Stimulated activated CD8-positive, alpha-beta memory T cell treated with anti-CD3 and anti-CD28 coated beads, Interleukin-15, amount 100 ng/mL, for 48 hours (primary cell): ENCODE results near the gene DCLK1.

Experiments
- DNase-seq, 2 donors: peaks; one replicate each; pipeline ENCODE4 v3.0.0-alpha.2; 2020; ENCODE audit warnings: low read depth in 2 of 2

The DCLK1 gene

GRCh38 chr13:35859981-35860380, 271.2 kb downstream of the DCLK1 start:
- DNase-seq: no peak

GRCh38 chr13:35858665-35859064, 272.5 kb downstream of the DCLK1 start:
- no peak for DNase-seq

- no peak for DNase-seq
These were observed 273.4 kb downstream of the DCLK1 start for GRCh38 chr13:35857769-35858168.

- DNase-seq: no peak
These were observed 274.3 kb downstream of the DCLK1 start for GRCh38 chr13:35856721-35857364.

- no peak for DNase-seq
These were observed 275.1 kb downstream of the DCLK1 start for GRCh38 chr13:35856084-35856483.

GRCh38 chr13:35855531-35856019, 275.6 kb downstream of the DCLK1 start:
- no peak for DNase-seq

- DNase-seq: no peak
These were observed 276.9 kb downstream of the DCLK1 start for GRCh38 chr13:35854286-35854685.

- no peak for DNase-seq
These were observed 279.3 kb downstream of the DCLK1 start for GRCh38 chr13:35851881-35852280.

GRCh38 chr13:35851356-35851755, 279.8 kb downstream of the DCLK1 start:
- no peak for DNase-seq

GRCh38 chr13:35850569-35850968, 280.6 kb downstream of the DCLK1 start:
- no peak for DNase-seq

- no peak for DNase-seq
These were observed 281.9 kb downstream of the DCLK1 start for GRCh38 chr13:35849256-35849644.

- no peak for DNase-seq
These were observed 282.6 kb downstream of the DCLK1 start for GRCh38 chr13:35848336-35849255.

GRCh38 chr13:35843272-35843671, 287.9 kb downstream of the DCLK1 start:
- DNase-seq: no peak

GRCh38 chr13:35841060-35841521, 290.1 kb downstream of the DCLK1 start:
- DNase-seq: no peak

- DNase-seq: no peak
These were observed 291.4 kb downstream of the DCLK1 start for GRCh38 chr13:35839806-35840205.

- DNase-seq: no peak
These were observed 292.8 kb downstream of the DCLK1 start for GRCh38 chr13:35838356-35838755.

GRCh38 chr13:35836446-35836845, 294.7 kb downstream of the DCLK1 start:
- no peak for DNase-seq

GRCh38 chr13:35835989-35836388, 295.2 kb downstream of the DCLK1 start:
- no peak for DNase-seq

- DNase-seq: no peak
These were observed 297.4 kb downstream of the DCLK1 start for GRCh38 chr13:35833608-35834275.

GRCh38 chr13:35833031-35833430, 298.2 kb downstream of the DCLK1 start:
- DNase-seq: no peak

- DNase-seq: no peak
These were observed 298.6 kb downstream of the DCLK1 start for GRCh38 chr13:35832551-35832950.

GRCh38 chr13:35830850-35831450, 300.2 kb downstream of the DCLK1 start:
- DNase-seq: no peak
